GM23248 (cell line): ENCODE measurements around the gene MRPS2. TPM values are rescaled to one million over a fixed set of nuclear protein-coding genes. Genes with fewer than 3 reads are reported as not detected.
"Not testable (repeated sequence)": the region's sequence is repeated elsewhere in the genome, so short reads cannot be mapped to it uniquely, and the experiment has no call there.

Experiments
- DNase-seq: peaks from one replicate; pipeline ENCODE4 v3.0.0-alpha.2; 2015
- H2AFZ ChIP-seq: fragments of 200-600 bp; sonication (generic); 2 replicates; pipeline ENCODE4 v1.6.1; 2016; ENCODE audit warnings: antibody characterized with exemption
- H3F3A ChIP-seq: fragments of 200-600 bp; sonication (generic); 2 replicates; pipeline ENCODE4 v1.6.1; 2016; ENCODE audit warnings: mild to moderate bottlenecking, antibody characterized with exemption, mixed run types; ENCODE audit not compliant: insufficient read depth
- H3K27ac ChIP-seq: fragments of 200-600 bp; sonication (generic); 2 replicates; pipeline ENCODE4 v1.5.1; 2016; ENCODE audit warnings: mild to moderate bottlenecking
- H3K27me3 ChIP-seq: fragments of 200-600 bp; sonication (generic); replicated peaks from 2 replicates; pipeline ENCODE4 v1.6.1; 2016; ENCODE audit warnings: mild to moderate bottlenecking; ENCODE audit not compliant: insufficient read depth
- H3K36me3 ChIP-seq: fragments of 200-600 bp; sonication (generic); 2 replicates; pipeline ENCODE4 v1.6.1; 2016; ENCODE audit warnings: low read depth, mild to moderate bottlenecking
- H3K4me1 ChIP-seq: fragments of 200-600 bp; sonication (generic); 2 replicates; pipeline ENCODE4 v1.6.1; 2016; ENCODE audit warnings: mild to moderate bottlenecking; ENCODE audit not compliant: insufficient read depth
- H3K4me2 ChIP-seq: fragments of 200-600 bp; sonication (generic); one replicate; pipeline ENCODE4 v1.6.1; 2016; ENCODE audit warnings: mild to moderate bottlenecking; ENCODE audit not compliant: unreplicated experiment
- H3K4me3 ChIP-seq: fragments of 200-600 bp; sonication (generic); 2 replicates; pipeline ENCODE4 v1.5.1; 2016; ENCODE audit warnings: mild to moderate bottlenecking
- H3K79me2 ChIP-seq: fragments of 200-600 bp; sonication (generic); 2 replicates; pipeline ENCODE4 v1.6.1; 2016; ENCODE audit warnings: mild to moderate bottlenecking; ENCODE audit not compliant: insufficient read depth
- H3K9ac ChIP-seq: fragments of 200-600 bp; sonication (generic); 2 replicates; pipeline ENCODE4 v1.6.1; 2016; ENCODE audit warnings: mild to moderate bottlenecking
- H3K9me2 ChIP-seq: fragments of 200-600 bp; sonication (generic); 2 replicates; pipeline ENCODE4 v1.6.1; 2016; ENCODE audit warnings: mixed run types, mild to moderate bottlenecking, moderate library complexity; ENCODE audit not compliant: insufficient read depth
- H3K9me3 ChIP-seq: fragments of 200-600 bp; sonication (generic); one replicate; pipeline ENCODE4 v1.6.1; 2017; ENCODE audit warnings: low read depth
- H4K20me1 ChIP-seq: fragments of 200-600 bp; sonication (generic); 2 replicates; pipeline ENCODE4 v1.6.0; 2016; ENCODE audit not compliant: insufficient read depth
- EZH2 ChIP-seq: fragments of 200-600 bp; sonication (generic); IDR thresholded peaks from 2 replicates; pipeline ENCODE4 v1.6.1; 2018; ENCODE audit warnings: antibody characterized with exemption, mild to moderate bottlenecking; ENCODE audit not compliant: insufficient read depth, poor library complexity, severe bottlenecking
- EZH2phosphoT487 ChIP-seq: fragments of 200-600 bp; sonication (generic); IDR thresholded peaks from 2 replicates; pipeline ENCODE4 v1.6.1; 2018; ENCODE audit warnings: antibody characterized with exemption, moderate library complexity, mild to moderate bottlenecking, low read depth; ENCODE audit not compliant: insufficient read depth
- WGBS, 2 experiments: methylation state at CpG; one replicate each; pipeline ENCODE4 v1.1.6; 2015 to 2017; ENCODE audit warnings: low lambda C conversion rate in 2 of 2, low coverage in 1 of 2; ENCODE audit errors: missing lambda C conversion rate in 2 of 2; 5-methylcytosine and 5-hydroxymethylcytosine counted together
- in situ Hi-C: fragments of 300-500 bp; cut with MboI; formaldehyde crosslinking; loops from 2 replicates; pipeline ENCODE4 v1.15.0; 2020
- polyA plus RNA-seq: library from polyadenylated mRNA; unstranded; fragments of >200 nt; fragmentation: Nextera tagmentation; extraction: Ambion mirVana; gene quantifications from 2 replicates; pipeline ENCODE4 v1.2.1, GENCODE V29; 2016
- total RNA-seq: library from RNA; depleted of rRNA; stranded (reverse); fragments of >200 nt; shearing (Covaris generic); gene quantifications from 2 replicates; pipeline ENCODE4 v1.2.3, GENCODE V29; 2014

Gene MRPS2
- total and polyA plus RNA-seq, 2 experiments from 2014 or later, result 45.3 to 51.7 TPM

DNA sequence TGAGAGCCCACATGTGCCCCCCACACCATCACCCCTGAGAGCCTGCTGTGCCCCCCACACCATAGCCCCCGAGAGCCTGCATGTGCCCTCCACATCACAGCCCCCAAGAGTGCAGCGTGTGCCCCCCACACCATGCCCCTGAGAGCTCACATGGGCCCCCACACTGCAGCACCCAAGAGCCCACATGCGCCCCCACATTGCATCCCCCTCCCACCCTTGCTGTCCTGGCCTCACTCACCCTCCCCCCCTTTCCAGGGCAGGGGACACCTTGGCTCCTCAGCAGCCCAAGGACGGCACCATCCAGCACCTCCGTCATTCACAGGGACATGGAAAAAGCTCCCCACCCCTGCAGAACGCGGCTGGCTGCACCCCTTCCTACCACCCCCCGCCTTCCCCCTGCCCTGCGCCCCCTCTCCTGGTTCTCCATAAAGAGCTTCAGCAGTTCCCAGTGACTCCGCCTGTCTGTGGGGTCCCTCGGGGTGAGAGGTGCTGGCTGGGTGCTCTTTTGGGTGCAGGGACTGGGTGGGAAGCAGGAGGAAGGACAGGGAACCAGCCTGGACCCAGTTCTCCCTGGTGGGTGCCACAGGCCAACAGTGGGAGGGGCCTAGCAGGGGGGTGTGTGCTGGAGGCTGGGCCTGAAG lies 25.7 kb downstream of the MRPS2 start:
- no peaks in the 10 kb centered on the region for H3K9me2 ChIP-seq
- H3K4me2 ChIP-seq, result no peak overlapping the region
- WGBS, 2 experiments, result 33 to 43% methylated on average over 6 to 11 of the region's 11 CpGs
- no peak overlapping the region for H2AFZ ChIP-seq
- H3K9ac ChIP-seq, result no peak overlapping the region
- H3K27ac ChIP-seq, result no peak overlapping the region
- H3K79me2 ChIP-seq, result no peaks in the 10 kb centered on the region
- no peaks in the 10 kb centered on the region for H3K9me3 ChIP-seq
- H3K4me1 ChIP-seq, result no peaks in the 10 kb centered on the region
- no peaks in the 10 kb centered on the region for H4K20me1 ChIP-seq
- H3K4me3 ChIP-seq, result no peak overlapping the region
- in situ Hi-C loops, result no loop called here
- no peak for DNase-seq
- TF ChIP-seq EZH2phosphoT487, result no peak
- TF ChIP-seq EZH2, result no peak
- H3K27me3 ChIP-seq, result peaks cover 4% of the 10 kb centered on the region; the same call in 1 of the 2 replicates
- H3K36me3 ChIP-seq, result no peaks in the 10 kb centered on the region
- H3F3A ChIP-seq, result no peaks in the 10 kb centered on the region

DNA sequence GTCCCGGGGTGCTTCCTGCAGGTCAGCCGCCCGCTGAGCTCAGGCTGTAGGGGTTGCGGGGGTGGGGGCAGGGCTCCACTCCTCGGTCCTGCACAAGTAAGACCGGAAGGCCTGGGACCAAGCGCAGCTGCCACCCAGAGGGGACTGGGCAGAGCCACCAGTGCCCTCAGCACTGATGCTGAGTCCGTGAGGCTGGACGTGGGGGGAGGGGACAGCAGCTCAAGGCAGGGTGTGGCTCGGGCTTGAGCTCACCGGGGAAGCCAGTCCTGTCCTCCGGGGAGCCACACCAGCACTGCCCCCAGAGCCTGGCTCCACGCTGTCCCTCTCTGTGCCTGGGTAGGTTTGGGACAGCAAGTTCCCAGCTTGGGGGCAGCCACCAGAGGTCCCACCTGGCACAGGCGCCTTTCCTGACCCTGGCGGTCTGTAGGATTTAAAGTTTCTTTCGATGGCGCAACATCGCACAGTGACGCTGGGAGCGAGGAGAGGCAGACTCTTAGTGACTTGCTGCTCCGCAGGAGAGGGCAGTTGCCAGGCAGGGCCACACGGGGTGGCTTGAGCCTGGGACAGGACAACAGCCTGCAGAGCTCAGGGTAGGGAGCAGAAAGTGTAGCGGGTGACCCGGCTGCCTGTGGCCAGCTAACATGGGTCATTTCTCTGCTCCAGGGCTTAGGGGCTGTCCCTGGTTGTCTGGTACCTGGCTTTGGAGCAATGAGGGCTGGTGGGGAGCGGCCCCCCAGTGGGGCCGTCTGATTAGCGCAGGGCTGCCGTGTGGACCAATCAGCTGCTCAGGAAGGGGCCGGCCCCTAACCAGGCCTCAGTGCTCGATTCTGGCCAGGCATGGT lies 26.5 kb downstream of the MRPS2 start:
- Histone ChIP-seq H3K79me2 (no peaks in the 10 kb centered on the region), H3K27ac (no peak overlapping the region), H3K27me3 (peaks cover 4% of the 10 kb centered on the region; the same call in 1 of the 2 replicates), H2AFZ (no peak overlapping the region), H3K36me3 (no peaks in the 10 kb centered on the region), H3K9me3 (no peaks in the 10 kb centered on the region), H3K4me3 (no peak overlapping the region), H3K4me2 (no peak overlapping the region), H3K4me1 (no peaks in the 10 kb centered on the region), H3K9ac (no peak overlapping the region), H4K20me1 (no peaks in the 10 kb centered on the region), H3F3A (no peaks in the 10 kb centered on the region), H3K9me2 (no peaks in the 10 kb centered on the region)
- 65 to 76% methylated on average over 23 to 29 of the region's 30 CpGs for WGBS, 2 experiments
- TF ChIP-seq EZH2phosphoT487 (no peak), EZH2 (no peak)
- in situ Hi-C loops, result no loop called here
- no peak for DNase-seq

DNA sequence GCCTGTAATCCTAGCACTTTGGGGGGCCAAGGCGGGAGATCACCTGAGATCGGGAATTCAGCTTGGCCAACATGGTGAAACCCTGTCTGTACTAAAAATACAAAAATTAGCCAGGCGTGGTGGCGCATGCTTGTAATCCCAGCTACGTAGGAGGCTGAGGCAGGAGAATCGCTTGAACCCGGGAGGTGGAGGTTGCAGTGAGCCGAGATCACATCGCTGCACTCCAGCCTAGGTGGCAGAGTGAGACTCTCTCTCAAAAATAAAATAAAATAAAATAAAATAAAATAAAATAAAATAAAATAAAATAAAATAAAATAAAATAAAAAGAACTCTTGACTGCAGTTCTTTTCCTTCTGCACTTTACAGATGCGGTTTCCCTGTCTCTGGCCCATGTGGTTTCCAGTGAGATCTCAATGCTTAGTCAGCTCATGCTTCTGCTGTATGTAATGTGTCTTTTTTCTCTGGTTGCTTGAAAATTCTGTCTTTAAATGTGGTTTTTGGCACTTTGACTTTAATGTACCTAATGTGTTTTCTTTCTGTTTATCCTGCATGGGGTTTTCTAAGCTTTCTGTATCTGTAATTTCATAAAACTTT lies 28.5 kb downstream of the MRPS2 start:
- H3K4me1 ChIP-seq, DNase-seq, H3K79me2 ChIP-seq, H3K27ac ChIP-seq, H3K4me3 ChIP-seq, H3K9me2 ChIP-seq, H3K9ac ChIP-seq, H3K36me3 ChIP-seq, H3F3A ChIP-seq, H3K9me3 ChIP-seq, H4K20me1 ChIP-seq, in situ Hi-C loops, H2AFZ ChIP-seq, H3K4me2 ChIP-seq: not testable (repeated sequence)
- whole genome bisulfite sequencing, 2 experiments, result 79% methylated on average over 10 of the region's 10 CpGs
- H3K27me3 ChIP-seq, result peaks cover 17% of the 10 kb centered on the region

DNA sequence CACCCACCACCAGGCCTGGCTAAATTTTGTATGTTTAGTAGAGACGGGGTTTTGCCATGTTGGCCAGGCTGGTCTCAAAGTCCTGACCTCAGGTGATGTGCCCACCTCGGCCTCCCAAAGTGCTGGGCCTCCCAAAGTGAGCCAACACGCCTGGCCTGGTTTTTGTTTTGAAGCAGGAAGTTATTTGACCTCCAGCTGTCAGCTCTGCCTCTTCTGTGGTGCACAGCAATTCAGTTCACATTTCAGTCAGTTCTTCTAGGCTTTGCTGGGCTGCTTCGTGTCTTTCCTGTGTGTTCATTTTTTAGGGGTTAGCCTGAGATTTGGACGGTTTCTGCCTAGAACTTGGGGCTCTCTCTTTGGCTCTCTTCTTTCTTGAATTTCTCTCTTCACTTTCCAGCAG lies 29.7 kb downstream of the MRPS2 start:
- in situ Hi-C loops, result no loop called here
- H3F3A ChIP-seq, result no peaks in the 10 kb centered on the region
- no peak overlapping the region for H3K27ac ChIP-seq
- no peaks in the 10 kb centered on the region for H3K4me1 ChIP-seq
- TF ChIP-seq EZH2phosphoT487, result no peak
- TF ChIP-seq EZH2, result no peak
- 27% methylated on average over 5 of the region's 5 CpGs for WGBS, 2 experiments
- no peak overlapping the region for H3K4me3 ChIP-seq
- no peaks in the 10 kb centered on the region for H3K9me2 ChIP-seq
- H3K9me3 ChIP-seq, result no peaks in the 10 kb centered on the region
- no peak overlapping the region for H2AFZ ChIP-seq
- peaks cover 20% of the 10 kb centered on the region for H3K27me3 ChIP-seq
- H4K20me1 ChIP-seq, result no peaks in the 10 kb centered on the region
- H3K4me2 ChIP-seq, result no peak overlapping the region
- DNase-seq, result no peak
- H3K36me3 ChIP-seq, result no peaks in the 10 kb centered on the region
- H3K79me2 ChIP-seq, result no peaks in the 10 kb centered on the region
- H3K9ac ChIP-seq, result no peak overlapping the region
